ENCODE data around the gene CASP9. TPM values are rescaled to one million over a fixed set of nuclear protein-coding genes. Genes with fewer than 3 reads are reported as not detected.
A peak's percentile ranks its signal among the peaks of the same experiment; 100 is the strongest.

Gene CASP9
- total and polyA plus RNA-seq, 10 of the 15 experiments (the other 5 are each of a cell fraction or from before 2014, with no cell fraction given) = 2.7 to 14.6 (median 7.6) TPM

DNA sequence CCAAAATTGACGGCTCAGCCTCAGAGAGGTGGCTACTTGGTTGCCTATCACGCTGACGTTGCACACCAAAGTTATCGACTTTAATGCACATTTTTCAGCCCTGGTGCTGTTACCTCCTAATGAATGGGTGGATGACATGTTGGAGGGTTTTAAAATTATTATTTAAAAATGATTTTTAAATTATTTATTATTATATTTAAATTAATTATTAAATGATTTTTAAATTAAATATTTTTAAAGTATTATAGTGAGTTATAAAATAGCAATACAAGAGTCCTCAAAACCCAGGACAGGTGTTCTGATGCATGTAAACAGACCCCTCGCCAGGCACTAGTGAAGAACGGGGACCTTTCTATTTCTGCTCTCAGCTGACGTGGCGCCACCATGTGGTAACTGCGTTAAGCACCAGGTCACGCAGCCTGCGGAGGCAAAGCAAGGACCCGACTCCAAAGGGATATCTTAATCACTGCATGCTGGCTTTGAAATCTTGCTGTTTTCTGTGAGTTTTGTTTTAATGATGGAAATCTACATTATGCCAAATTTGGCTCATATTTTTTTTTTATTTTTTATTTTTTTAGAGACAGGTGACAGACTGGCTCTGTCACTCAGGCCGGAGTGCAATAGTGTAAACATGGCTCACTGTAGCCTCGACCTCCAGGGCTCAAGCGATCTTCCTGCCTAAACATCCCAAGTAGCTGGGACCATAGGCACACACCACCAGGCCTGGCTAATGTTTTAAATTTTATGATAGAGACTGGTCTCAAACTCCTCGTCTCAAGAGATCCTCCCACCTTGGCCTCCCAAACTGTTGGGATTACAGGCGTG, 22.6 kb downstream of the CASP9 start:
- Histone ChIP-seq H3K9ac (ENCODE audit: control insufficient read depth, insufficient read depth, low read length) (no peak overlapping the region), H3K9me3 (replicated peaks; ENCODE audit: control insufficient read depth, insufficient read depth, low read length) (no peaks in the 10 kb centered on the region), H3K4me3 (no peak overlapping the region), H2AFZ (ENCODE audit: control insufficient read depth, low read depth, low read length) (no peak overlapping the region), H3K27ac (ENCODE audit: control insufficient read depth, insufficient read depth) (no peak overlapping the region), H3K36me3 (ENCODE audit: control insufficient read depth in 2 of 2, insufficient read depth in 2 of 2, low read length in 1 of 2) (peaks cover 0 to 5% of the 10 kb centered on the region in 2 experiments; a peak in 2 of 4 replicates), H4K20me1 (ENCODE audit: control insufficient read depth, insufficient read depth) (no peaks in the 10 kb centered on the region), H3K27me3 (replicated peaks in 1 of 2; ENCODE audit: control insufficient read depth in 2 of 2, insufficient read depth in 2 of 2, low read length in 1 of 2) (no peaks in the 10 kb centered on the region), H3K4me1 (ENCODE audit: control insufficient read depth, insufficient read depth, low read length) (no peaks in the 10 kb centered on the region), H3K79me2 (ENCODE audit: control insufficient read depth, insufficient read depth, low read length) (no peaks in the 10 kb centered on the region), H3K4me2 (ENCODE audit: control insufficient read depth, insufficient read depth) (no peak overlapping the region)
- WGBS (ENCODE audit: insufficient coverage, insufficient replicate concordance, low lambda C conversion rate, missing lambda C conversion rate) = 60% methylated on average over 17 of the region's 17 CpGs
- TF ChIP-seq, protein P1, sequence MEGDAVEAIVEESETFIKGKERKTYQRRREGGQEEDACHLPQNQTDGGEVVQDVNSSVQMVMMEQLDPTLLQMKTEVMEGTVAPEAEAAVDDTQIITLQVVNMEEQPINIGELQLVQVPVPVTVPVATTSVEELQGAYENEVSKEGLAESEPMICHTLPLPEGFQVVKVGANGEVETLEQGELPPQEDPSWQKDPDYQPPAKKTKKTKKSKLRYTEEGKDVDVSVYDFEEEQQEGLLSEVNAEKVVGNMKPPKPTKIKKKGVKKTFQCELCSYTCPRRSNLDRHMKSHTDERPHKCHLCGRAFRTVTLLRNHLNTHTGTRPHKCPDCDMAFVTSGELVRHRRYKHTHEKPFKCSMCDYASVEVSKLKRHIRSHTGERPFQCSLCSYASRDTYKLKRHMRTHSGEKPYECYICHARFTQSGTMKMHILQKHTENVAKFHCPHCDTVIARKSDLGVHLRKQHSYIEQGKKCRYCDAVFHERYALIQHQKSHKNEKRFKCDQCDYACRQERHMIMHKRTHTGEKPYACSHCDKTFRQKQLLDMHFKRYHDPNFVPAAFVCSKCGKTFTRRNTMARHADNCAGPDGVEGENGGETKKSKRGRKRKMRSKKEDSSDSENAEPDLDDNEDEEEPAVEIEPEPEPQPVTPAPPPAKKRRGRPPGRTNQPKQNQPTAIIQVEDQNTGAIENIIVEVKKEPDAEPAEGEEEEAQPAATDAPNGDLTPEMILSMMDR (IDR thresholded peaks at IDR 0.05 in 2 of 3, conservative IDR thresholded peaks at IDR 0.05 in 1 of 3; ENCODE audit: control insufficient read depth in 2 of 3, extremely low read depth in 1 of 3, insufficient read depth in 1 of 3, low read depth in 3 of 3, low read length in 3 of 3) = peak; percentile 69 to 80 (median 75)
- TF ChIP-seq SREBF1 (IDR thresholded peaks at IDR 0.05; ENCODE audit: low read length) = no peak
- TF ChIP-seq RAD21 (IDR thresholded peaks at IDR 0.05; ENCODE audit: insufficient read depth, low read depth, low read length) = peak; percentile 69
- TF ChIP-seq ZNF217 (IDR thresholded peaks at IDR 0.05) = no peak
- TF ChIP-seq SMC3 (IDR thresholded peaks at IDR 0.05; ENCODE audit: borderline replicate concordance, low read length) = peak; percentile 52; the same call in 1 of the 2 replicates
- TF ChIP-seq, protein P2, sequence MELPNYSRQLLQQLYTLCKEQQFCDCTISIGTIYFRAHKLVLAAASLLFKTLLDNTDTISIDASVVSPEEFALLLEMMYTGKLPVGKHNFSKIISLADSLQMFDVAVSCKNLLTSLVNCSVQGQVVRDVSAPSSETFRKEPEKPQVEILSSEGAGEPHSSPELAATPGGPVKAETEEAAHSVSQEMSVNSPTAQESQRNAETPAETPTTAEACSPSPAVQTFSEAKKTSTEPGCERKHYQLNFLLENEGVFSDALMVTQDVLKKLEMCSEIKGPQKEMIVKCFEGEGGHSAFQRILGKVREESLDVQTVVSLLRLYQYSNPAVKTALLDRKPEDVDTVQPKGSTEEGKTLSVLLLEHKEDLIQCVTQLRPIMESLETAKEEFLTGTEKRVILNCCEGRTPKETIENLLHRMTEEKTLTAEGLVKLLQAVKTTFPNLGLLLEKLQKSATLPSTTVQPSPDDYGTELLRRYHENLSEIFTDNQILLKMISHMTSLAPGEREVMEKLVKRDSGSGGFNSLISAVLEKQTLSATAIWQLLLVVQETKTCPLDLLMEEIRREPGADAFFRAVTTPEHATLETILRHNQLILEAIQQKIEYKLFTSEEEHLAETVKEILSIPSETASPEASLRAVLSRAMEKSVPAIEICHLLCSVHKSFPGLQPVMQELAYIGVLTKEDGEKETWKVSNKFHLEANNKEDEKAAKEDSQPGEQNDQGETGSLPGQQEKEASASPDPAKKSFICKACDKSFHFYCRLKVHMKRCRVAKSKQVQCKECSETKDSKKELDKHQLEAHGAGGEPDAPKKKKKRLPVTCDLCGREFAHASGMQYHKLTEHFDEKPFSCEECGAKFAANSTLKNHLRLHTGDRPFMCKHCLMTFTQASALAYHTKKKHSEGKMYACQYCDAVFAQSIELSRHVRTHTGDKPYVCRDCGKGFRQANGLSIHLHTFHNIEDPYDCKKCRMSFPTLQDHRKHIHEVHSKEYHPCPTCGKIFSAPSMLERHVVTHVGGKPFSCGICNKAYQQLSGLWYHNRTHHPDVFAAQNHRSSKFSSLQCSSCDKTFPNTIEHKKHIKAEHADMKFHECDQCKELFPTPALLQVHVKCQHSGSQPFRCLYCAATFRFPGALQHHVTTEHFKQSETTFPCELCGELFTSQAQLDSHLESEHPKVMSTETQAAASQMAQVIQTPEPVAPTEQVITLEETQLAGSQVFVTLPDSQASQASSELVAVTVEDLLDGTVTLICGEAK (IDR thresholded peaks at IDR 0.05; ENCODE audit: borderline replicate concordance) = no peak
- no peak for TF ChIP-seq FOXM1 (IDR thresholded peaks at IDR 0.05; ENCODE audit: low read depth, low read length)
- TF ChIP-seq CHD1 (IDR thresholded peaks at IDR 0.05; ENCODE audit: low read depth, low read length) = no peak
- TF ChIP-seq STAT1 (conservative IDR thresholded peaks at IDR 0.05) = no peak
- POLR2A ChIA-PET = no interaction called here
- SMC1A ChIA-PET (ENCODE audit: uncharacterized antibody, unreplicated experiment) = no interaction called here
- no TSS peak for BruUV-seq (replicated peaks)
- FAIRE-seq (no peak), ATAC-seq (peak; percentile 94), DNase-seq (ENCODE audit: low read depth, low spot score) (no peak)
- in situ Hi-C loops (cut with MboI) = no loop called here
- intact Hi-C loops (cut with micrococcal nuclease; ENCODE audit: unreplicated experiment) = loop anchor here (1.0 kb wide), 1 partner anchor 178 kb away; no protein-coding TSS in a partner anchor
- CTCF ChIA-PET = interaction anchor here (0.7 to 1.5 kb wide), 5 partner anchors 12 to 1695 kb away, joined by 3 to 4 read pairs (median 3); no protein-coding TSS in a partner anchor
- RAD21 ChIA-PET (ENCODE audit: unreplicated experiment) = interaction anchor here (0.9 kb wide), 1 partner anchor 117 kb away, joined by 3 read pairs; no protein-coding TSS in a partner anchor

All from GM12878 (cell line).